ENCODE measurements around the gene ADPRM.

Gene ADPRM

GRCh38 chr17:10752696-10753095 is 55.3 kb downstream of the ADPRM start:
- DNase-seq (no peak), ATAC-seq (ENCODE audit: insufficient read depth, low read depth) (no peak)
- no peaks in the 10 kb centered on the region for H3K79me2 ChIP-seq (ENCODE audit: insufficient read depth, low read length)
- TF ChIP-seq EZH2 (IDR thresholded peaks at IDR 0.05; ENCODE audit: borderline replicate concordance, low read depth, low read length, severe bottlenecking): no peak
- TF ChIP-seq, protein P1, sequence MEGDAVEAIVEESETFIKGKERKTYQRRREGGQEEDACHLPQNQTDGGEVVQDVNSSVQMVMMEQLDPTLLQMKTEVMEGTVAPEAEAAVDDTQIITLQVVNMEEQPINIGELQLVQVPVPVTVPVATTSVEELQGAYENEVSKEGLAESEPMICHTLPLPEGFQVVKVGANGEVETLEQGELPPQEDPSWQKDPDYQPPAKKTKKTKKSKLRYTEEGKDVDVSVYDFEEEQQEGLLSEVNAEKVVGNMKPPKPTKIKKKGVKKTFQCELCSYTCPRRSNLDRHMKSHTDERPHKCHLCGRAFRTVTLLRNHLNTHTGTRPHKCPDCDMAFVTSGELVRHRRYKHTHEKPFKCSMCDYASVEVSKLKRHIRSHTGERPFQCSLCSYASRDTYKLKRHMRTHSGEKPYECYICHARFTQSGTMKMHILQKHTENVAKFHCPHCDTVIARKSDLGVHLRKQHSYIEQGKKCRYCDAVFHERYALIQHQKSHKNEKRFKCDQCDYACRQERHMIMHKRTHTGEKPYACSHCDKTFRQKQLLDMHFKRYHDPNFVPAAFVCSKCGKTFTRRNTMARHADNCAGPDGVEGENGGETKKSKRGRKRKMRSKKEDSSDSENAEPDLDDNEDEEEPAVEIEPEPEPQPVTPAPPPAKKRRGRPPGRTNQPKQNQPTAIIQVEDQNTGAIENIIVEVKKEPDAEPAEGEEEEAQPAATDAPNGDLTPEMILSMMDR (IDR thresholded peaks at IDR 0.05; ENCODE audit: borderline replicate concordance, extremely low read depth, low read length, poor library complexity, severe bottlenecking): no peak
- H3K4me1 ChIP-seq (ENCODE audit: insufficient read depth, low read length): no peaks in the 10 kb centered on the region
- no peak overlapping the region for H3K27ac ChIP-seq (ENCODE audit: low read length)
- peaks cover 1% of the 10 kb centered on the region for H3K27me3 ChIP-seq (ENCODE audit: insufficient read depth, low read length, poor library complexity)
- H4K20me1 ChIP-seq (ENCODE audit: insufficient read depth, low read length): no peaks in the 10 kb centered on the region
- H3K9ac ChIP-seq (ENCODE audit: low read depth, low read length): no peak overlapping the region
- no peak overlapping the region for H3K4me3 ChIP-seq (ENCODE audit: low read depth in 1 of 2, low read length in 2 of 2)
- no peaks in the 10 kb centered on the region for H3K9me3 ChIP-seq (ENCODE audit: insufficient read depth, low read length, severe bottlenecking)
- no peak overlapping the region for H2AFZ ChIP-seq (ENCODE audit: low read depth, low read length)
- H3K4me2 ChIP-seq (ENCODE audit: insufficient read depth, low read length): no peak overlapping the region
- no peaks in the 10 kb centered on the region for H3K36me3 ChIP-seq (ENCODE audit: insufficient read depth, low read length)

- peak; percentile 57; the same call in 2 of the 3 replicates for ATAC-seq (ENCODE audit: insufficient read depth, low read depth)
- Histone ChIP-seq H3K27me3 (ENCODE audit: insufficient read depth, low read length, poor library complexity) (no peaks in the 10 kb centered on the region), H3K79me2 (ENCODE audit: insufficient read depth, low read length) (no peaks in the 10 kb centered on the region), H4K20me1 (ENCODE audit: insufficient read depth, low read length) (no peaks in the 10 kb centered on the region), H3K27ac (ENCODE audit: low read length) (no peak overlapping the region), H2AFZ (ENCODE audit: low read depth, low read length) (no peak overlapping the region), H3K4me1 (ENCODE audit: insufficient read depth, low read length) (no peaks in the 10 kb centered on the region), H3K4me2 (ENCODE audit: insufficient read depth, low read length) (no peak overlapping the region), H3K9me3 (ENCODE audit: insufficient read depth, low read length, severe bottlenecking) (no peaks in the 10 kb centered on the region), H3K4me3 (ENCODE audit: low read depth in 1 of 2, low read length in 2 of 2) (no peak overlapping the region), H3K36me3 (ENCODE audit: insufficient read depth, low read length) (no peaks in the 10 kb centered on the region), H3K9ac (ENCODE audit: low read depth, low read length) (no peak overlapping the region)
- TF ChIP-seq, protein P1 (IDR thresholded peaks at IDR 0.05; ENCODE audit: borderline replicate concordance, extremely low read depth, low read length, poor library complexity, severe bottlenecking): peak; percentile 66
- TF ChIP-seq EZH2 (IDR thresholded peaks at IDR 0.05; ENCODE audit: borderline replicate concordance, low read depth, low read length, severe bottlenecking): no peak
- DNase-seq: peak; percentile 49
These were observed 56.7 kb downstream of the ADPRM start for GRCh38 chr17:10754109-10754508.

DNA sequence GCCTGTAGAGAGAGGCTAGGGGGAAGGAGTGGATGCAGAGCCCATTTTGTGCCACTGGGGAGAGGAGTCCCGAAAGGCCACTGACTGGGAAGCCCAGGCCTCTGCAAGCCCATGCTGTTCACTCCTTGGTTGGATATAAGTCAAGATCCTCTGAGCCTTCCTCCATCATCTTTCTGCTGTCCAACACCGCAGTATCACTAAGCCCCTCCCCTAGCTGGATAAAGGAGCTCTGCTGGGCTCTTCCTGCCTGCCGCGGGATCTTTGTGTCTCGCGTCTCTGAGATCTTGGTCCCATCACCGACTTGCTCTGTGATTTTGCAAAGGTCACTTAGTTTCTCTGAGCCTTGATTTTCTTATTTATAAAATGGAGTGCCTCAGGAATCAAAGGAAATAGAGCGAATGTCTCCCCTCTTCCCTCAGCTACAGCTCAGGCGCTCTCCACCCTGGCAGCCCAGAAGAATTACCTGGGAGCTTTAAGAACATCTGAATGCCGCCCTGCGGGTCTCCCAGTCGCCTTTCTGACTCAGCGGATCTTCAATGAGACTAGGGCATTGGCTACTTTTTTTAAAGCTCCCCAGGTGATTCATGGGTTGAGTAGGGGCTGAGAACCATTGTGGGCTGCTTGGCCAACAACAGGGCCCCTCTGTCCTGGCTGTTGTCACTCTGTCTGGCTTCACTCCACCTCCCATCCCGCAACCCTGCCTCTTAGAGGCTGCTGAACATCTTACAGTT is 57.6 kb downstream of the ADPRM start:
- Histone ChIP-seq H3K79me2 (ENCODE audit: insufficient read depth, low read length) (no peaks in the 10 kb centered on the region), H3K9me3 (ENCODE audit: insufficient read depth, low read length, severe bottlenecking) (no peaks in the 10 kb centered on the region), H3K9ac (ENCODE audit: low read depth, low read length) (no peak overlapping the region), H4K20me1 (ENCODE audit: insufficient read depth, low read length) (no peaks in the 10 kb centered on the region), H3K27ac (ENCODE audit: low read length) (no peak overlapping the region), H3K4me3 (ENCODE audit: low read depth in 1 of 2, low read length in 2 of 2) (no peak overlapping the region), H3K36me3 (ENCODE audit: insufficient read depth, low read length) (no peaks in the 10 kb centered on the region), H3K4me1 (ENCODE audit: insufficient read depth, low read length) (no peaks in the 10 kb centered on the region), H2AFZ (ENCODE audit: low read depth, low read length) (no peak overlapping the region), H3K4me2 (ENCODE audit: insufficient read depth, low read length) (no peak overlapping the region), H3K27me3 (ENCODE audit: insufficient read depth, low read length, poor library complexity) (no peaks in the 10 kb centered on the region)
- no peak for DNase-seq
- ATAC-seq (ENCODE audit: insufficient read depth, low read depth): no peak
- TF ChIP-seq, protein P1 (IDR thresholded peaks at IDR 0.05; ENCODE audit: borderline replicate concordance, extremely low read depth, low read length, poor library complexity, severe bottlenecking): no peak
- no peak for TF ChIP-seq EZH2 (IDR thresholded peaks at IDR 0.05; ENCODE audit: borderline replicate concordance, low read depth, low read length, severe bottlenecking)
